Measurements from ENCODE around the gene PTOV1.

Gene PTOV1

GRCh38 chr19:49908480-49909420 lies 57.8 kb downstream of the PTOV1 start:
- Histone ChIP-seq H3K36me3 (ENCODE audit: insufficient read depth, low read length) (no peaks in the 10 kb centered on the region), H3K27ac (ENCODE audit: low read depth, low read length) (no peak overlapping the region), H3K79me2 (ENCODE audit: control insufficient read depth, insufficient read depth, low read length, unreplicated experiment) (peaks cover 4% of the 10 kb centered on the region), H3K27me3 (ENCODE audit: insufficient read depth, low read length) (no peaks in the 10 kb centered on the region), H2AFZ (ENCODE audit: low read length, unreplicated experiment) (no peak overlapping the region), H3K4me1 (ENCODE audit: control insufficient read depth, insufficient read depth, low read length, unreplicated experiment) (peaks cover 4% of the 10 kb centered on the region), H3K4me3 (ENCODE audit: low read depth, low read length) (no peak overlapping the region)

GRCh38 chr19:49910179-49910578 lies 59.2 kb downstream of the PTOV1 start:
- peaks cover 4% of the 10 kb centered on the region for H3K79me2 ChIP-seq (ENCODE audit: control insufficient read depth, insufficient read depth, low read length, unreplicated experiment)

More at GRCh38 chr19:49910179-49910578, 59.2 kb downstream of the PTOV1 start:
- Histone ChIP-seq H2AFZ (ENCODE audit: low read length, unreplicated experiment) (no peak overlapping the region), H3K27ac (ENCODE audit: low read depth, low read length) (no peak overlapping the region), H3K27me3 (ENCODE audit: insufficient read depth, low read length) (no peaks in the 10 kb centered on the region), H3K4me1 (ENCODE audit: control insufficient read depth, insufficient read depth, low read length, unreplicated experiment) (peaks cover 4% of the 10 kb centered on the region), H3K36me3 (ENCODE audit: insufficient read depth, low read length) (no peaks in the 10 kb centered on the region), H3K4me3 (ENCODE audit: low read depth, low read length) (no peak overlapping the region)
